HEK293T (cell line): ENCODE measurements around the gene PSMD14.

Experiments used
- ELF4 ChIP-seq: fragments of 450-650 bp; IDR thresholded peaks from 2 replicates; pipeline ENCODE4 v1.6.1; 2017; ENCODE audit warnings: antibody characterized with exemption
- FOXA1 ChIP-seq: fragments of 450-650 bp; IDR thresholded peaks from 2 replicates; pipeline ENCODE4 v1.6.1; 2016; ENCODE audit warnings: mild to moderate bottlenecking
- FOXM1 ChIP-seq: fragments of 450-650 bp; IDR thresholded peaks from 2 replicates; pipeline ENCODE4 v1.6.1; 2017; ENCODE audit warnings: mild to moderate bottlenecking, borderline replicate concordance
- LEF1 ChIP-seq: fragments of 450-650 bp; IDR thresholded peaks from 2 replicates; pipeline ENCODE4 v1.6.1; 2017; ENCODE audit warnings: mild to moderate bottlenecking, borderline replicate concordance
- NFRKB ChIP-seq: fragments of 450-650 bp; IDR thresholded peaks from 2 replicates; pipeline ENCODE4 v1.6.1; 2016; ENCODE audit warnings: mild to moderate bottlenecking, moderate library complexity
- SP1 ChIP-seq: fragments of 450-650 bp; IDR thresholded peaks from 2 replicates; pipeline ENCODE4 v1.6.1; 2017
- ZNF384 ChIP-seq: fragments of 450-650 bp; IDR thresholded peaks from 2 replicates; pipeline ENCODE4 v1.6.1; 2016

- TF ChIP-seq ELF4: no peak
- TF ChIP-seq SP1: no peak
- no peak for TF ChIP-seq ZNF384
- no peak for TF ChIP-seq NFRKB
- no peak for TF ChIP-seq LEF1
- TF ChIP-seq FOXA1: no peak
- no peak for TF ChIP-seq FOXM1
Observed at GRCh38 chr2:161362568-161363166, 54.4 kb downstream of the PSMD14 start.
